ENCODE data around the gene PRKAG2. TPM values are rescaled to one million over a fixed set of nuclear protein-coding genes. Genes with fewer than 3 reads are reported as not detected.

The PRKAG2 gene
- total and polyA plus RNA-seq, 9 donors, result 9.3 to 37.7 (median 22.6) TPM

GRCh38 chr7:151869109-151869428 lies 7.8 kb downstream of the PRKAG2 start:
- TF ChIP-seq CTCF (IDR thresholded peaks at IDR 0.05) (no peak), EP300 (IDR thresholded peaks at IDR 0.05) (no peak), POLR2A (IDR thresholded peaks at IDR 0.05) (no peak)
- peak overlapping the region; percentile 32 to 76 for H3K27ac ChIP-seq
- intact Hi-C loops (cut with DNase I), result loop anchor here in 1 of 4 donors (5.0 kb wide), 1 partner anchor 87 kb away; no protein-coding TSS in a partner anchor
- H3K9me3 ChIP-seq, result no peaks in the 10 kb centered on the region
- WGBS, 3 donors, result 18 to 34% (median 24%) methylated on average over 6 of the region's 6 CpGs
- no peaks in the 10 kb centered on the region for H3K36me3 ChIP-seq
- no peaks in the 10 kb centered on the region for H3K27me3 ChIP-seq
- no peak overlapping the region for H3K4me3 ChIP-seq
- DNase-seq, result no peak
- H3K4me1 ChIP-seq (ENCODE audit: insufficient read depth), result peaks cover 27% of the 10 kb centered on the region

GRCh38 chr7:151868396-151869108 lies 8.4 kb downstream of the PRKAG2 start:
- H3K4me1 ChIP-seq (ENCODE audit: insufficient read depth), result peaks cover 27% of the 10 kb centered on the region
- H3K36me3 ChIP-seq, result no peaks in the 10 kb centered on the region
- peak in 4 of 5 donors; percentile 30 to 54 (median 42) for DNase-seq
- WGBS, 3 donors, result 12 to 18% (median 13%) methylated on average over 23 of the region's 23 CpGs
- TF ChIP-seq CTCF (IDR thresholded peaks at IDR 0.05) (no peak), POLR2A (IDR thresholded peaks at IDR 0.05) (no peak), EP300 (IDR thresholded peaks at IDR 0.05) (no peak)
- H3K27me3 ChIP-seq, result no peaks in the 10 kb centered on the region
- peak overlapping the region; percentile 58 to 76 for H3K27ac ChIP-seq
- intact Hi-C loops (cut with DNase I), result loop anchor here in 1 of 4 donors (5.0 kb wide), 1 partner anchor 86 kb away; no protein-coding TSS in a partner anchor
- no peak overlapping the region for H3K4me3 ChIP-seq
- H3K9me3 ChIP-seq, result no peaks in the 10 kb centered on the region

GRCh38 chr7:151867912-151868311 lies 9.0 kb downstream of the PRKAG2 start:
- H3K27ac ChIP-seq, result peak overlapping the region; percentile 58 to 76
- DNase-seq, result peak; percentile 60 to 81 (median 65)

More at GRCh38 chr7:151867912-151868311, 9.0 kb downstream of the PRKAG2 start:
- H3K27me3 ChIP-seq, result no peaks in the 10 kb centered on the region
- WGBS, 3 donors, result 11 to 30% (median 21%) methylated on average over 6 of the region's 6 CpGs
- TF ChIP-seq POLR2A (IDR thresholded peaks at IDR 0.05), result no peak
- no peak for TF ChIP-seq EP300 (IDR thresholded peaks at IDR 0.05)
- TF ChIP-seq CTCF (IDR thresholded peaks at IDR 0.05), result no peak
- no peak overlapping the region for H3K4me3 ChIP-seq
- no peaks in the 10 kb centered on the region for H3K9me3 ChIP-seq
- H3K4me1 ChIP-seq (ENCODE audit: insufficient read depth), result peaks cover 27% of the 10 kb centered on the region
- H3K36me3 ChIP-seq, result no peaks in the 10 kb centered on the region
- intact Hi-C loops (cut with DNase I), result loop anchor here in 1 of 4 donors (5.0 kb wide), 1 partner anchor 86 kb away; no protein-coding TSS in a partner anchor
